Heart left ventricle (tissue), 16 donors: ENCODE results near the gene DENND4B. TPM values are rescaled to one million over a fixed set of nuclear protein-coding genes. Genes with fewer than 3 reads are reported as not detected.
"Not testable (repeated sequence)": the region's sequence is repeated elsewhere in the genome, so short reads cannot be mapped to it uniquely, and the experiment has no call there.

Source experiments
- ATAC-seq, 4 donors: fragments of 200-7000 bp; cut with Tn5 transposase; one replicate each; pipeline ENCODE4 v1.9.1; 2020 to 2022; ENCODE audit warnings: moderate library complexity in 4 of 4, mild to moderate bottlenecking in 3 of 4, moderate number of reproducible peaks in 1 of 4
- DNase-seq, 5 donors: peaks; one replicate each; pipeline ENCODE4 v3.0.0-alpha.2; 2020
- H3K27ac ChIP-seq, 12 donors: fragments of 200-600 bp; sonication (generic) in 4 of 12; one replicate each; pipeline versions ENCODE4 v1.5.0 to v1.8.0; 2016 to 2022; ENCODE audit warnings: mild to moderate bottlenecking in 2 of 12
- H3K27me3 ChIP-seq, 9 donors: fragments of 200-600 bp; sonication (generic) in 2 of 9; one replicate each; pipeline versions ENCODE4 v1.5.1 to v1.8.0; 2016 to 2022; ENCODE audit warnings: mild to moderate bottlenecking in 3 of 9
- H3K36me3 ChIP-seq, 9 donors: fragments of 200-600 bp; sonication (generic) in 2 of 9; one replicate each; pipeline versions ENCODE4 v1.5.0 to v1.8.0; 2018 to 2022; ENCODE audit warnings: mild to moderate bottlenecking in 2 of 9
- H3K4me1 ChIP-seq, 12 donors: fragments of 200-600 bp; sonication (generic) in 4 of 12; one replicate each; pipeline versions ENCODE4 v1.5.0 to v1.8.0; 2016 to 2022; ENCODE audit warnings: mild to moderate bottlenecking in 3 of 12
- H3K4me3 ChIP-seq, 12 donors: fragments of 200-600 bp; sonication (generic) in 4 of 12; one replicate each; pipeline versions ENCODE4 v1.5.0 to v1.8.0; 2017 to 2022; ENCODE audit warnings: mild to moderate bottlenecking in 9 of 12, moderate library complexity in 4 of 12
- H3K9me3 ChIP-seq, 12 donors: fragments of 200-600 bp; sonication (generic) in 4 of 12; one replicate each; pipeline versions ENCODE4 v1.5.0 to v1.8.0; 2016 to 2022; ENCODE audit warnings: mild to moderate bottlenecking in 1 of 12
- POLR2A ChIP-seq, 2 donors: fragments of 450-650 bp; IDR thresholded peaks; one replicate each; pipeline ENCODE4 v1.6.1; 2017; ENCODE audit warnings: antibody characterized with exemption in 2 of 2, mild to moderate bottlenecking in 2 of 2, moderate library complexity in 2 of 2
- WGBS, 4 donors: extraction: QIAGEN DNeasy Blood & Tissue Kit in 2 of 4; methylation state at CpG; one replicate each; pipeline versions ENCODE4 v1.1.5 to v1.1.7; 2013 to 2018; 5-methylcytosine and 5-hydroxymethylcytosine counted together
- intact Hi-C, 10 donors: fragments of 100-400 bp; cut with DNase I; formaldehyde crosslinking; loops; one replicate each; pipeline versions ENCODE4 v1.11.1 to v1.14.2; 2022
- polyA plus RNA-seq, 2 donors: library from polyadenylated mRNA; stranded (reverse); fragments of 200-250 nt; gene quantifications; one replicate each; pipeline ENCODE4 v1.2.3, GENCODE V29; 2013
- total RNA-seq, 9 donors: library from RNA; depleted of rRNA in 2 of 9; stranded (reverse); fragments of >200 nt in 2 of 9; fragmentation: NEBNext Ultra II Directional in 3 of 9; extraction: Animal tissue kit (Norgen Biotek cat#: 25700) in 3 of 9; gene quantifications; one replicate each; pipeline versions ENCODE4 v1.1.0 to v1.2.4, GENCODE V29; 2016 to 2023
- TF ChIP-seq, protein P1 (sequence below), 12 donors: fragments of 200-600 bp; sonication (generic) in 4 of 12; IDR thresholded peaks; one replicate each; pipeline versions ENCODE4 v1.5.0 to v1.8.0; 2018 to 2022; ENCODE audit warnings: antibody characterized with exemption in 12 of 12, mild to moderate bottlenecking in 5 of 12
- donor health status: ischemic (EF 13 %, LVEDD 7.1; RV severe dilation, severe dysfunction).
- donor health status: healthy with polysubstance abuse.
- donor health status: DM: no; HTN: yes; CAD: no.
- donor health status: DM: no; HTN: no; CAD: no.
- donor health status: ischemic (EF 25% LVEDD 6.9; RV normal size, moderate dysfunction).
- donor health status: ischemic (EF 25% LVEDD 5.7; RV mildly dilated, moderate dysfunction).
- donor health status: healthy.
- donor health status: DM: yes; HTN: yes; CAD: no.
- donor health status: ischemic (EF 35%, LVEDD 5.7; RV mildly dilated, moderate dysfunction).
- donor health status: nonischemic (EF 11% LVEDD 7.7; RV severe dilation, severe dysfunction).
- donor health status: DM: yes; HTN: yes; CAD: no.
- donor health status: PGD.
- donor health status: ischemic (EF 29% LVEDD 5.4; RV normal size, mild dysfunction).
- donor health status: nonischemic (EF 23%, LVEDD 6.1; RV moderate dilation, normal function).

DENND4B gene
- total and polyA plus RNA-seq, 11 donors = 30.5 to 60.7 (median 40.8) TPM

DNA sequence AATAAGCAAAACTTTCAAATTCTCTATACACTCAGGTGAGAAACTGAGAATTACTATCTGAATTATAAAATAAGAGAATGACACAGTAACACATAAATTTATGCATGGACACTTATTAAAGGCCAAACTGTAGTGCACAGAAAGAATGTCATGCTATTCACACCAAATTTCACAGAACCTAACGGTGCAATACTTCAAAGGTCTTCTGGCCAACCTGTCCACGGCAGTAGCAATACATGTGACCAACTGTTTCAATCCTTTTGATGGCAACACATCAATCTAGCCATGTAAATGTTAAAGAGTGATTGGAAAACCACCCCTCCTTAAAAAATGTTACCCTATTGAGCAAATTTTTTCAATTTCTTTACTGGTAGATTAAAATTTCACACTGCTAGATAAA is 34.2 kb downstream of the DENND4B start:
- peaks cover 0 to 12% (median 0%) of the 10 kb centered on the region in 12 donors for H3K4me1 ChIP-seq
- intact Hi-C loops = loop anchor here in 1 of 10 donors (10.0 kb wide), 1 partner anchor 88 kb away; no protein-coding TSS in a partner anchor

DNA sequence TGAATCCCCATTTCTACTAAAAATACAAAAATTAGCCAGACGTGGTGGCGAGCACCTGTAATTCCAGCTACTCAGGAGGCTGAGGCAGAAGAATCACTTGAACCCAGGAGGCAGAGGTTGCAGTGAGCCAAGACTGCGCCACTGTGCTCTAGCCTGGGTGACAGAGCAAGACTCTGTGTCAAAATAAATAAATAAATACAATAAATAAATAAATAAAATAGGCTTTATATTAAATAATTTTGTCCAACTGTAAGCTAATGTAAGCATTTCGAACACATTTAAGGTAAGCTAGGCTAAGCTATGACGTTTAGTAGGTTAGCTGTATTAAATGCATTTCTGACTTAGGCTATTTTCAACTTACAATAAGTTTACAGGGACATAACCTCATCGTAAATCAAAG is 36.0 kb downstream of the DENND4B start:
- H3K27me3 ChIP-seq, ATAC-seq, H3K27ac ChIP-seq, DNase-seq, H3K4me3 ChIP-seq, H3K9me3 ChIP-seq: not testable (repeated sequence)
- 82 to 89% (median 88%) methylated on average over 6 of the region's 6 CpGs for WGBS, 4 donors
- Histone ChIP-seq H3K4me1 (peaks cover 0 to 12% (median 0%) of the 10 kb centered on the region in 12 donors), H3K36me3 (peaks cover 0 to 27% (median 8%) of the 10 kb centered on the region in 9 donors)
- intact Hi-C loops = loop anchor here in 1 of 10 donors (10.0 kb wide), 1 partner anchor 86 kb away; no protein-coding TSS in a partner anchor

More for the DNA sequence above, 34.2 kb downstream of the DENND4B start:
- TF ChIP-seq, protein P1, sequence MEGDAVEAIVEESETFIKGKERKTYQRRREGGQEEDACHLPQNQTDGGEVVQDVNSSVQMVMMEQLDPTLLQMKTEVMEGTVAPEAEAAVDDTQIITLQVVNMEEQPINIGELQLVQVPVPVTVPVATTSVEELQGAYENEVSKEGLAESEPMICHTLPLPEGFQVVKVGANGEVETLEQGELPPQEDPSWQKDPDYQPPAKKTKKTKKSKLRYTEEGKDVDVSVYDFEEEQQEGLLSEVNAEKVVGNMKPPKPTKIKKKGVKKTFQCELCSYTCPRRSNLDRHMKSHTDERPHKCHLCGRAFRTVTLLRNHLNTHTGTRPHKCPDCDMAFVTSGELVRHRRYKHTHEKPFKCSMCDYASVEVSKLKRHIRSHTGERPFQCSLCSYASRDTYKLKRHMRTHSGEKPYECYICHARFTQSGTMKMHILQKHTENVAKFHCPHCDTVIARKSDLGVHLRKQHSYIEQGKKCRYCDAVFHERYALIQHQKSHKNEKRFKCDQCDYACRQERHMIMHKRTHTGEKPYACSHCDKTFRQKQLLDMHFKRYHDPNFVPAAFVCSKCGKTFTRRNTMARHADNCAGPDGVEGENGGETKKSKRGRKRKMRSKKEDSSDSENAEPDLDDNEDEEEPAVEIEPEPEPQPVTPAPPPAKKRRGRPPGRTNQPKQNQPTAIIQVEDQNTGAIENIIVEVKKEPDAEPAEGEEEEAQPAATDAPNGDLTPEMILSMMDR (IDR thresholded peaks at IDR 0.05) = no peak
- TF ChIP-seq POLR2A (IDR thresholded peaks at IDR 0.05) = no peak
- WGBS, 4 donors = 58 to 79% (median 67%) methylated on average over 2 of the region's 2 CpGs
- ATAC-seq (no peak), DNase-seq (no peak)
- H3K27ac ChIP-seq = no peak overlapping the region
- no peak overlapping the region for H3K4me3 ChIP-seq
- H3K27me3 ChIP-seq = no peaks in the 10 kb centered on the region
- H3K36me3 ChIP-seq = peaks cover 0 to 28% (median 12%) of the 10 kb centered on the region in 9 donors
- no peaks in the 10 kb centered on the region for H3K9me3 ChIP-seq

DNA sequence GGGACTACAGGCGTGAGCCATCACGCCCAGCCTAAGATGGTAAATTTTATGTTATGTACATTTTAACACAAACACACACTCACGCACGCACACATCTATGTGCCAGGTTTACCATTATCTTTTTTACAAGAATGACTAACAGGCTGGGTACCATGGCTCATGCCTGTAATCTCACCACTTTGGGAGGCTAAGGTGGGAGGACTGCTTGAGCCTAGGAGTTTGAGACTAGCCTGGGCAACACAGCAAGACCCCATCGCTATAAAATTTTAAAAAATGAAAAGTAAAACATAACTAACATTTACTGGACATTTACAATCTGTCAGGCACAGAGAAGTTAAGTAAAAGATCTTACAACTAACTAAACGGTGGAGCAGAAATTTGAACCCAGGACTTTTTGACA is 38.4 kb downstream of the DENND4B start:
- Histone ChIP-seq H3K4me1 (peaks cover 0 to 19% (median 4%) of the 10 kb centered on the region in 12 donors), H3K27ac (no peak overlapping the region), H3K4me3 (no peak overlapping the region), H3K27me3 (no peaks in the 10 kb centered on the region), H3K36me3 (peaks cover 0 to 21% (median 10%) of the 10 kb centered on the region in 9 donors), H3K9me3 (no peaks in the 10 kb centered on the region)
- no peak for DNase-seq
- TF ChIP-seq POLR2A (IDR thresholded peaks at IDR 0.05) = no peak
- TF ChIP-seq, protein P1 (IDR thresholded peaks at IDR 0.05) = no peak
- 96 to 97% (median 97%) methylated on average over 6 of the region's 6 CpGs for WGBS, 4 donors
- intact Hi-C loops = loop anchor here in 1 of 10 donors (10.0 kb wide), 1 partner anchor 73 kb away; no protein-coding TSS in a partner anchor
- no peak for ATAC-seq

DNA sequence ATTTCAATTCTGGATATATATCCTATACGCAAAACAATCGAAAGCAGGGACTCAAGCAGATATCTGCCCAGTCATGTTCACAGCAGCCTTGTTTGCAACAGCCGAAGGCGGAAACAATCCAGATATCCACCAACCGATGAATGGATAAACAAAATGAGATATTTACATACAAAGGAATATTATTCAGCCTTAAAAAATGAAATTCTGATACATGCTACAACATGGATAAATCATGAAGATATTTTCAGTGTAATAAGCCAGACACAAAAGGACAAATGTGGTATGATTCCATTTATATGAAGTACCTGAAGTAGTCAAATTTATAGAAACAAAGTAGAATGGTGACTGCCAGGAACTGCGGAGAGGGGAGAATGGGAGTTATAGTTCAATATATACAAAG is 39.4 kb downstream of the DENND4B start:
- 85 to 97% (median 92%) methylated on average over 6 of the region's 6 CpGs for WGBS, 4 donors
- peaks cover 0 to 19% (median 4%) of the 10 kb centered on the region in 12 donors for H3K4me1 ChIP-seq
- H3K36me3 ChIP-seq = peaks cover 0 to 24% (median 10%) of the 10 kb centered on the region in 9 donors
- DNase-seq (no peak), ATAC-seq (no peak)
- H3K4me3 ChIP-seq = no peak overlapping the region
- no peaks in the 10 kb centered on the region for H3K9me3 ChIP-seq
- no peaks in the 10 kb centered on the region for H3K27me3 ChIP-seq
- intact Hi-C loops = loop anchor here in 1 of 10 donors (10.0 kb wide), 1 partner anchor 72 kb away; no protein-coding TSS in a partner anchor
- H3K27ac ChIP-seq = no peak overlapping the region
- TF ChIP-seq, protein P1 (IDR thresholded peaks at IDR 0.05) = no peak
- no peak for TF ChIP-seq POLR2A (IDR thresholded peaks at IDR 0.05)
